ENCODE data around the gene YARS1.

YARS1 gene

GRCh38 chr1:32757213-32757895 is 59.8 kb downstream of the YARS1 start:
- ATAC-seq (replicated peaks) (no peak), DNase-seq (no peak)
- peaks cover 5 to 7% of the 10 kb centered on the region in 2 donors for H3K27me3 Mint-ChIP-seq
- no peak overlapping the region for H3K4me3 Mint-ChIP-seq
- H3K9me3 Mint-ChIP-seq, result no peaks in the 10 kb centered on the region
- no peak overlapping the region for H3K27ac Mint-ChIP-seq
- H3K4me1 Mint-ChIP-seq, result peaks cover 10 to 20% of the 10 kb centered on the region in 2 donors
- H3K36me3 Mint-ChIP-seq, result no peaks in the 10 kb centered on the region

- Mint-ChIP-seq H3K27me3 (peaks cover 17 to 22% of the 10 kb centered on the region in 2 donors), H3K4me3 (no peak overlapping the region), H3K36me3 (no peaks in the 10 kb centered on the region), H3K9me3 (no peaks in the 10 kb centered on the region), H3K4me1 (peaks cover 8 to 15% of the 10 kb centered on the region in 2 donors), H3K27ac (no peak overlapping the region)
- ATAC-seq (replicated peaks) (no peak), DNase-seq (no peak)
These were observed 61.4 kb downstream of the YARS1 start for GRCh38 chr1:32755810-32756159.

GRCh38 chr1:32755098-32755809 is 61.9 kb downstream of the YARS1 start:
- H3K4me1 Mint-ChIP-seq, result peaks cover 8 to 15% of the 10 kb centered on the region in 2 donors
- H3K27me3 Mint-ChIP-seq, result peaks cover 19 to 26% of the 10 kb centered on the region in 2 donors
- no peaks in the 10 kb centered on the region for H3K9me3 Mint-ChIP-seq
- DNase-seq, result no peak
- H3K36me3 Mint-ChIP-seq, result no peaks in the 10 kb centered on the region
- ATAC-seq (replicated peaks), result no peak
- H3K27ac Mint-ChIP-seq, result no peak overlapping the region
- no peak overlapping the region for H3K4me3 Mint-ChIP-seq

GRCh38 chr1:32754317-32755097 is 62.7 kb downstream of the YARS1 start:
- Mint-ChIP-seq H3K9me3 (no peaks in the 10 kb centered on the region), H3K27ac (no peak overlapping the region), H3K4me1 (peaks cover 6 to 7% of the 10 kb centered on the region in 2 donors), H3K36me3 (no peaks in the 10 kb centered on the region), H3K4me3 (peak overlapping the region; percentile 73 to 76), H3K27me3 (peaks cover 22 to 28% of the 10 kb centered on the region in 2 donors)
- peak; percentile 46 for DNase-seq
- ATAC-seq (replicated peaks), result peak; percentile 79 to 84

- H3K9me3 Mint-ChIP-seq, result no peaks in the 10 kb centered on the region
- no peak overlapping the region for H3K27ac Mint-ChIP-seq
- H3K4me1 Mint-ChIP-seq, result peaks cover 6% of the 10 kb centered on the region in 2 donors
- DNase-seq, result peak; percentile 26
- peak; percentile 82 to 84 for ATAC-seq (replicated peaks)
- H3K36me3 Mint-ChIP-seq, result no peaks in the 10 kb centered on the region
- peaks cover 26 to 28% of the 10 kb centered on the region in 2 donors for H3K27me3 Mint-ChIP-seq
- H3K4me3 Mint-ChIP-seq, result peak overlapping the region; percentile 73 to 76
These were observed 63.4 kb downstream of the YARS1 start for GRCh38 chr1:32753532-32754316.

GRCh38 chr1:32749771-32750170 is 67.4 kb downstream of the YARS1 start:
- Mint-ChIP-seq H3K27me3 (peaks cover 33% of the 10 kb centered on the region in 2 donors), H3K4me3 (no peak overlapping the region), H3K9me3 (no peaks in the 10 kb centered on the region), H3K36me3 (no peaks in the 10 kb centered on the region), H3K27ac (no peak overlapping the region), H3K4me1 (peaks cover 6% of the 10 kb centered on the region in 2 donors)
- no peak for ATAC-seq (replicated peaks)
- DNase-seq, result no peak

GRCh38 chr1:32749332-32749731 is 67.8 kb downstream of the YARS1 start:
- H3K4me3 Mint-ChIP-seq, result no peak overlapping the region
- no peak for ATAC-seq (replicated peaks)
- H3K27me3 Mint-ChIP-seq, result peaks cover 31 to 34% of the 10 kb centered on the region in 2 donors
- H3K36me3 Mint-ChIP-seq, result no peaks in the 10 kb centered on the region
- H3K27ac Mint-ChIP-seq, result no peak overlapping the region
- H3K9me3 Mint-ChIP-seq, result no peaks in the 10 kb centered on the region
- H3K4me1 Mint-ChIP-seq, result peaks cover 3 to 4% of the 10 kb centered on the region in 2 donors
- no peak for DNase-seq

GRCh38 chr1:32748926-32749325 is 68.2 kb downstream of the YARS1 start:
- Mint-ChIP-seq H3K27me3 (peaks cover 28 to 34% of the 10 kb centered on the region in 2 donors), H3K9me3 (no peaks in the 10 kb centered on the region), H3K4me1 (peaks cover 0 to 2% of the 10 kb centered on the region in 2 donors), H3K4me3 (no peak overlapping the region), H3K27ac (no peak overlapping the region), H3K36me3 (no peaks in the 10 kb centered on the region)
- no peak for ATAC-seq (replicated peaks)
- no peak for DNase-seq

- ATAC-seq (replicated peaks) (no peak), DNase-seq (no peak)
- peaks cover 0 to under 1% of the 10 kb centered on the region in 2 donors for H3K4me1 Mint-ChIP-seq
- H3K9me3 Mint-ChIP-seq, result no peaks in the 10 kb centered on the region
- no peaks in the 10 kb centered on the region for H3K36me3 Mint-ChIP-seq
- H3K4me3 Mint-ChIP-seq, result no peak overlapping the region
- peaks cover 28 to 34% of the 10 kb centered on the region in 2 donors for H3K27me3 Mint-ChIP-seq
- H3K27ac Mint-ChIP-seq, result no peak overlapping the region
These were observed 68.8 kb downstream of the YARS1 start for GRCh38 chr1:32748348-32748747.

GRCh38 chr1:32746130-32746529 is 71.0 kb downstream of the YARS1 start:
- peaks cover 0 to 10% of the 10 kb centered on the region in 2 donors for H3K4me1 Mint-ChIP-seq
- no peak for ATAC-seq (replicated peaks)

GRCh38 chr1:32744071-32744425 is 73.1 kb downstream of the YARS1 start:
- Mint-ChIP-seq H3K4me1 (peaks cover 0 to 10% of the 10 kb centered on the region in 2 donors), H3K9me3 (no peaks in the 10 kb centered on the region), H3K36me3 (no peaks in the 10 kb centered on the region), H3K27ac (no peak overlapping the region), H3K27me3 (peaks cover 32 to 40% of the 10 kb centered on the region in 2 donors), H3K4me3 (no peak overlapping the region)
- ATAC-seq (replicated peaks) (no peak), DNase-seq (no peak)

More at GRCh38 chr1:32746130-32746529, 71.0 kb downstream of the YARS1 start:
- Mint-ChIP-seq H3K27ac (no peak overlapping the region), H3K9me3 (no peaks in the 10 kb centered on the region), H3K4me3 (no peak overlapping the region), H3K27me3 (peaks cover 29 to 36% of the 10 kb centered on the region in 2 donors), H3K36me3 (no peaks in the 10 kb centered on the region)
- no peak for DNase-seq

GRCh38 chr1:32743380-32744070 is 73.6 kb downstream of the YARS1 start:
- no peak for ATAC-seq (replicated peaks)
- Mint-ChIP-seq H3K4me1 (peaks cover 0 to 10% of the 10 kb centered on the region in 2 donors), H3K36me3 (no peaks in the 10 kb centered on the region), H3K4me3 (no peak overlapping the region), H3K27ac (no peak overlapping the region), H3K27me3 (peaks cover 29 to 40% of the 10 kb centered on the region in 2 donors), H3K9me3 (no peaks in the 10 kb centered on the region)
- no peak for DNase-seq

- Mint-ChIP-seq H3K4me3 (peak overlapping the region; percentile 75 to 79), H3K27ac (no peak overlapping the region), H3K4me1 (peaks cover 0 to 10% of the 10 kb centered on the region in 2 donors), H3K36me3 (no peaks in the 10 kb centered on the region), H3K9me3 (no peaks in the 10 kb centered on the region), H3K27me3 (peaks cover 29 to 40% of the 10 kb centered on the region in 2 donors)
- no peak for ATAC-seq (replicated peaks)
- DNase-seq, result no peak
These were observed 74.2 kb downstream of the YARS1 start for GRCh38 chr1:32742956-32743355.
